Measurements from ENCODE around the gene TMUB1. TPM values are rescaled to one million over a fixed set of nuclear protein-coding genes. Genes with fewer than 3 reads are reported as not detected.

Gene TMUB1
- total RNA-seq, 1 experiment from 2014 or later = 51.2 TPM

- no peak overlapping the region for H3K4me3 Mint-ChIP-seq (ENCODE audit: low read depth, unreplicated experiment)
- no peaks in the 10 kb centered on the region for H3K27me3 Mint-ChIP-seq (ENCODE audit: unreplicated experiment)
- no peaks in the 10 kb centered on the region for H3K9me3 Mint-ChIP-seq (ENCODE audit: low read depth, unreplicated experiment)
- peaks cover 25% of the 10 kb centered on the region for H3K36me3 Mint-ChIP-seq (ENCODE audit: insufficient read depth, unreplicated experiment)
- intact Hi-C loops (cut with micrococcal nuclease; ENCODE audit: unreplicated experiment) = loop anchor here (5.0 kb wide), 2 partner anchors 119 to 179 kb away; no protein-coding TSS in a partner anchor
- BruUV-seq (replicated peaks) = no TSS peak
- no peak for DNase-seq
- CTCF ChIA-PET = interaction anchor here (0.6 to 1.6 kb wide), 13 partner anchors 8 to 176 kb away, joined by 3 to 12 read pairs (median 4); partner anchors contain the start of genes ABCB8 and ABCF2
- no peaks in the 10 kb centered on the region for H3K4me1 Mint-ChIP-seq (ENCODE audit: low read depth, unreplicated experiment)
- no peak overlapping the region for H3K27ac Mint-ChIP-seq (ENCODE audit: unreplicated experiment)
- TF ChIP-seq CTCF (IDR thresholded peaks at IDR 0.05; ENCODE audit: unreplicated experiment) = no peak
Observed at GRCh38 chr7:151123158-151123821, 40.0 kb upstream of the TMUB1 start.

GRCh38 chr7:151122796-151123157 is 39.5 kb upstream of the TMUB1 start:
- DNase-seq = no peak
- Mint-ChIP-seq H3K4me3 (ENCODE audit: low read depth, unreplicated experiment) (no peak overlapping the region), H3K9me3 (ENCODE audit: low read depth, unreplicated experiment) (no peaks in the 10 kb centered on the region), H3K27me3 (ENCODE audit: unreplicated experiment) (no peaks in the 10 kb centered on the region), H3K36me3 (ENCODE audit: insufficient read depth, unreplicated experiment) (peaks cover 25% of the 10 kb centered on the region), H3K4me1 (ENCODE audit: low read depth, unreplicated experiment) (no peaks in the 10 kb centered on the region), H3K27ac (ENCODE audit: unreplicated experiment) (no peak overlapping the region)
- no TSS peak for BruUV-seq (replicated peaks)
- TF ChIP-seq CTCF (IDR thresholded peaks at IDR 0.05; ENCODE audit: unreplicated experiment) = no peak
- intact Hi-C loops (cut with micrococcal nuclease; ENCODE audit: unreplicated experiment) = loop anchor here (5.0 kb wide), 2 partner anchors 120 to 180 kb away; no protein-coding TSS in a partner anchor
- CTCF ChIA-PET = no interaction called here

GRCh38 chr7:151122276-151122675 is 39.0 kb upstream of the TMUB1 start:
- BruUV-seq (replicated peaks) = no TSS peak
- Mint-ChIP-seq H3K9me3 (ENCODE audit: low read depth, unreplicated experiment) (no peaks in the 10 kb centered on the region), H3K27ac (ENCODE audit: unreplicated experiment) (no peak overlapping the region), H3K27me3 (ENCODE audit: unreplicated experiment) (no peaks in the 10 kb centered on the region), H3K4me3 (ENCODE audit: low read depth, unreplicated experiment) (no peak overlapping the region), H3K4me1 (ENCODE audit: low read depth, unreplicated experiment) (no peaks in the 10 kb centered on the region), H3K36me3 (ENCODE audit: insufficient read depth, unreplicated experiment) (peaks cover 23% of the 10 kb centered on the region)
- CTCF ChIA-PET = no interaction called here
- DNase-seq = no peak
- TF ChIP-seq CTCF (IDR thresholded peaks at IDR 0.05; ENCODE audit: unreplicated experiment) = no peak
- intact Hi-C loops (cut with micrococcal nuclease; ENCODE audit: unreplicated experiment) = loop anchor here (5.0 kb wide), 2 partner anchors 120 to 180 kb away; no protein-coding TSS in a partner anchor

- TF ChIP-seq CTCF (IDR thresholded peaks at IDR 0.05; ENCODE audit: unreplicated experiment) = no peak
- DNase-seq = no peak
- Mint-ChIP-seq H3K27ac (ENCODE audit: unreplicated experiment) (no peak overlapping the region), H3K4me1 (ENCODE audit: low read depth, unreplicated experiment) (no peaks in the 10 kb centered on the region), H3K4me3 (ENCODE audit: low read depth, unreplicated experiment) (no peak overlapping the region), H3K27me3 (ENCODE audit: unreplicated experiment) (no peaks in the 10 kb centered on the region), H3K9me3 (ENCODE audit: low read depth, unreplicated experiment) (no peaks in the 10 kb centered on the region), H3K36me3 (ENCODE audit: insufficient read depth, unreplicated experiment) (peaks cover 22% of the 10 kb centered on the region)
- CTCF ChIA-PET = no interaction called here
- BruUV-seq (replicated peaks) = no TSS peak
- intact Hi-C loops (cut with micrococcal nuclease; ENCODE audit: unreplicated experiment) = loop anchor here (5.0 kb wide), 2 partner anchors 121 to 181 kb away; no protein-coding TSS in a partner anchor
Observed at GRCh38 chr7:151121380-151122170, 38.3 kb upstream of the TMUB1 start.
